ENCODE data around the gene FPGT. TPM values are rescaled to one million over a fixed set of nuclear protein-coding genes. Genes with fewer than 3 reads are reported as not detected.
"Not testable (repeated sequence)": the region's sequence is repeated elsewhere in the genome, so short reads cannot be mapped to it uniquely, and the experiment has no call there.

The FPGT gene
- total and polyA plus RNA-seq, 2 donors (not counting 3 experiments of a cell fraction or from before 2014, with no cell fraction given): 4.3 to 10.9 TPM

DNA sequence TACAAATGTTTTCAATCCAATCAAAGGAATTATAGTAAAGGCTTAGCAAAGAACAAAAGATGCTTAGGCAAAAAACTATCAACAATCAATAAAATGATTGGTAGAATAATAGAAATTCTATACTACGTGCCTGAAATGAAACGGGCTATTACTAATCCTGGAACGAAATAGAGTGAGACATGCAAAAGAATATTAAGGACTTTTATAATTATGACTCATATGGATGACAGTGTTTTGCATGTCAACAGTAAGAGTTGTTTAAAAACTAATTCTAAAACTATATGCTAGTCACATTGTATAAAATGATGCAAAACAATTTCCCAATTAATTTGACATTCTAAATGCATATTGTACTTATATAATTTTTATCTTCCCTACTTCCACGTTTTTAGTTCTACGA lies 35.7 kb upstream of the FPGT start:
- FAIRE-seq (no peak), DNase-seq (ENCODE audit: low read depth, low spot score) (no peak)
- no peak for TF ChIP-seq EZH2 (IDR thresholded peaks at IDR 0.05; ENCODE audit: borderline replicate concordance, low read depth, low read length, severe bottlenecking)
- no peak for TF ChIP-seq JUN (IDR thresholded peaks at IDR 0.05; ENCODE audit: borderline replicate concordance, insufficient read depth, insufficient read length, low read depth)
- no peak for TF ChIP-seq MAX (IDR thresholded peaks at IDR 0.05; ENCODE audit: insufficient read depth, insufficient read length)
- no peak for TF ChIP-seq GATA2 (IDR thresholded peaks at IDR 0.05; ENCODE audit: insufficient read depth, insufficient read length, low read depth, low read length)
- no peak for TF ChIP-seq FOS (IDR thresholded peaks at IDR 0.05; ENCODE audit: borderline replicate concordance, insufficient read depth, low read length)
- no peak for TF ChIP-seq POLR2A (IDR thresholded peaks at IDR 0.05; ENCODE audit: low read depth, low read length)
- TF ChIP-seq POLR2AphosphoS5 (IDR thresholded peaks at IDR 0.05; ENCODE audit: insufficient read depth, low read depth, low read length): no peak
- no peak for TF ChIP-seq MYC (IDR thresholded peaks at IDR 0.05; ENCODE audit: low read depth, low read length)
- TF ChIP-seq CTCF (IDR thresholded peaks at IDR 0.05; ENCODE audit: extremely low read depth in 1 of 2, insufficient read depth in 1 of 2, low read depth in 1 of 2, low read length in 2 of 2): no peak
- no TSS peak for BruUV-seq (replicated peaks)
- Histone ChIP-seq H3K4me2 (ENCODE audit: insufficient read depth, low read length) (no peak overlapping the region), H3K79me2 (ENCODE audit: control insufficient read depth, insufficient read depth, low read length) (no peaks in the 10 kb centered on the region), H3K4me1 (ENCODE audit: control insufficient read depth, extremely low read depth, insufficient read depth, low read length) (no peaks in the 10 kb centered on the region), H4K20me1 (replicated peaks; ENCODE audit: control insufficient read depth, extremely low read depth, insufficient read depth, low read length) (no peaks in the 10 kb centered on the region), H3K4me3 (replicated peaks in 1 of 3; ENCODE audit: insufficient read depth in 1 of 3, low read depth in 1 of 3, low read length in 3 of 3) (no peak overlapping the region), H3K9me1 (replicated peaks; ENCODE audit: control insufficient read depth, extremely low read depth, insufficient read depth, low read length) (no peaks in the 10 kb centered on the region), H3K27ac (ENCODE audit: insufficient read depth, low read depth, low read length) (no peak overlapping the region), H3K36me3 (ENCODE audit: control insufficient read depth in 2 of 2, extremely low read depth in 1 of 2, insufficient read depth in 2 of 2, low read length in 2 of 2) (no peaks in the 10 kb centered on the region), H3K27me3 (ENCODE audit: control insufficient read depth in 2 of 2, insufficient read depth in 2 of 2, low read length in 2 of 2) (no peaks in the 10 kb centered on the region), H2AFZ (ENCODE audit: low read depth, low read length) (no peak overlapping the region), H3K9ac (replicated peaks; ENCODE audit: extremely low read depth, insufficient read depth, low read length) (no peak overlapping the region), H3K9me3 (replicated peaks; ENCODE audit: control insufficient read depth, insufficient read depth, low read length) (no peaks in the 10 kb centered on the region)
- CTCF ChIA-PET: no interaction called here
- intact Hi-C loops (cut with micrococcal nuclease): no loop called here
- POLR2A ChIA-PET: no interaction called here
- dilution Hi-C loops (cut with MboI; ENCODE audit: extremely low pct_ligation_motif_present, low sequenced_read_pairs): no loop called here

DNA sequence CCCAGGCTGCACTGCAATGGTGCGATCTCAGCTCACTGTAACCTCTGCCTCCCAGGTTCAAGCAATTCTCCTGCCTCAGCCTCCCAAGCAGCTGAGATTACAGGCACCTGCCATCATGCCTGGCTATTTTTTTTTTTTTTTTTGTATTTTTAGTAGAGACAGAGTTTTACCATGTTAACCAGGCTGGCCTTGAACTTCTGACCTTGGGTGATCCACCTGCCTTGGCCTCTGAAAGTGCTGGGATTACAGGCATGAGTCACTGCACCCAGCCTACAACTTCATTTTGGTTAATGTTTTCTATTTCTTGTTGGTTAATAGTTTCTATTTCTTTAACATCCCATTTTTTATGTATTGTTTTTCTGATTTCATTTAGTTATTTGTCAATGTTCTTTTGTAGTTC lies 23.6 kb upstream of the FPGT start:
- dilution Hi-C loops (cut with MboI; ENCODE audit: extremely low pct_ligation_motif_present, low sequenced_read_pairs); FAIRE-seq; H2AFZ ChIP-seq (ENCODE audit: low read depth, low read length); CTCF ChIA-PET; H3K27ac ChIP-seq (ENCODE audit: insufficient read depth, low read depth, low read length); H3K9me1 ChIP-seq (replicated peaks; ENCODE audit: control insufficient read depth, extremely low read depth, insufficient read depth, low read length); H3K4me1 ChIP-seq (ENCODE audit: control insufficient read depth, extremely low read depth, insufficient read depth, low read length); H3K4me3 ChIP-seq (replicated peaks in 1 of 3; ENCODE audit: insufficient read depth in 1 of 3, low read depth in 1 of 3, low read length in 3 of 3); H3K4me2 ChIP-seq (ENCODE audit: insufficient read depth, low read length); BruUV-seq (replicated peaks); H3K27me3 ChIP-seq (ENCODE audit: control insufficient read depth in 2 of 2, insufficient read depth in 2 of 2, low read length in 2 of 2); H3K79me2 ChIP-seq (ENCODE audit: control insufficient read depth, insufficient read depth, low read length); H3K9ac ChIP-seq (replicated peaks; ENCODE audit: extremely low read depth, insufficient read depth, low read length); intact Hi-C loops (cut with micrococcal nuclease); H3K36me3 ChIP-seq (ENCODE audit: control insufficient read depth in 2 of 2, extremely low read depth in 1 of 2, insufficient read depth in 2 of 2, low read length in 2 of 2); H3K9me3 ChIP-seq (replicated peaks; ENCODE audit: control insufficient read depth, insufficient read depth, low read length); DNase-seq (ENCODE audit: low read depth, low spot score); POLR2A ChIA-PET; H4K20me1 ChIP-seq (replicated peaks; ENCODE audit: control insufficient read depth, extremely low read depth, insufficient read depth, low read length): not testable (repeated sequence)

Measured in endothelial cell of umbilical vein (primary cell).